Measurements from ENCODE around the gene TUBGCP6.

DNA sequence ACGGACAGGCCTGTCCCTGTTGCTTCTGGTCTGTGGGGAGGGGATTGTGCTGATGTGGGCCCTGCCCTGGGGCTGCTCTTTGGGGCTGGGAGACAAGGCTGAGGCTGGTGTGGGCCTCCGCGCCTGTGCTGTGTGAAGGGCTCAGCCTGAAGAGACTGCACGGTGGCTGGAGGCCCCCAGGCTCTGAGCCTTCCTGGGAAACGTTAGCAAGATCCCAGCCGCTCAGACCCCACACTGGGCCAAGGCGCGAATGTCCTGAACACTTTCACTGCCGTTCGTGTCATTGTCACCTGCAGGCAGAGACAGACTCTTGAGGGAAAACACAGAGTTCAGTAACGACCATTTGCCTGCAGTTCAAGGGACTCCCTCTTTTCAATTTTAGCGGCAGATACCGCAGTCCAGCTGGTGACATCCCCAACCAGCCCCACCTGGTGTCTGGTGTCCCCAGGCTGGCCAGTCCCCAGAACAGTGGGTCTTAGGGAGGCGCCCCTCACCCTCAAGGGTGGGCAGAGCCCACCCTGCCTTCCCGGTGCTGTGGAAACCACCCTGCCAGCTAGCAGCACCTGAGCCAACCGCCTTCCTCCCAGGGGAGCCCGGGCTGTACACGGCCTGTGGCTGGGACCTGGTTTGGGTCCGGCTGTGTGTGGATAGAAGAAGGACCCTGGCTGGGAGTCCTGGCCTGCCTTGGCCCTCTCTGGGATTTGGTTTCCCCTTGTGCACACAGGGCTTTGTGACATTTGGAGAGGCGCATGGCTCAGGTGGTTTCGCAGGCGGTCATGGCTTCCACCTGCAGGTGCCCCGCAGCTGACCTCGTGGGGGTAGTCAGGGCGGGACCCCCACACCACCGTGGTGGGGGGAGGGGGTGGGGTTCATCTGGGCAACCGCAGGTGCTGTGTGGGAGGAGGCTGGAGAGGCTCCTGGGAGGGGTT lies 68.6 kb downstream of the TUBGCP6 start:
- TF ChIP-seq POLR2A (IDR thresholded peaks at IDR 0.05) (no peak), CTCF (IDR thresholded peaks at IDR 0.05) (no peak)
